Measurements from ENCODE around the gene BMP6. TPM values are rescaled to one million over a fixed set of nuclear protein-coding genes. Genes with fewer than 3 reads are reported as not detected.

Gene BMP6
- total and polyA plus RNA-seq, 2 experiments from 2014 or later, result 0.84 to 2.8 TPM

DNA sequence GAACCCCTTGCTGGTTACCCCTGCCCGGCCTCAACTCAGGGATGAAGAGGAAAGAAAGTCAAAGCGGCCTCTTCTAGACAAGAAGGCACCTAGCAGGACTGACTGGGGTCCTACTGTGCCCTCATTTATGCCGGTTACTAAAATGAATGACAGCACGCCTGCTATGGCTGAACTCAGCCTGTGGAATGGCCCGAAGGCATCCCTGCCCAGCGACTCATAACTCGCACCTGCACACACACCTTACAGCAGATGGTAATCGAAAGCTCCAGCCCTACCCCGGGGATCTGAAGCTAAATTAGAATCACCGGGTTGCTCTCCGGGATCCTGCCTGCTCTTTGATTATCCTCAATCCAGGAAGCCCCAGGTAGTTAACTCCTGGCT lies 185.4 kb downstream of the BMP6 start:
- Histone ChIP-seq H2AFZ (peak overlapping the region; percentile 99), H3K27ac (ENCODE audit: low read depth) (no peak overlapping the region), H3K4me1 (ENCODE audit: insufficient read depth) (peaks cover 14% of the 10 kb centered on the region; the same call in 1 of the 2 replicates), H3K27me3 (ENCODE audit: insufficient read depth) (peaks cover 9% of the 10 kb centered on the region; the same call in 1 of the 2 replicates), H4K20me1 (replicated peaks; ENCODE audit: insufficient read depth) (peaks cover 19% of the 10 kb centered on the region), H3K79me2 (replicated peaks; ENCODE audit: insufficient read depth) (peaks cover 34% of the 10 kb centered on the region), H3K36me3 (ENCODE audit: insufficient read depth) (no peaks in the 10 kb centered on the region), H3K9me2 (ENCODE audit: insufficient read depth) (no peaks in the 10 kb centered on the region), H3K4me3 (peak overlapping the region; percentile 80), H3F3A (replicated peaks; ENCODE audit: low read depth) (peaks cover 10% of the 10 kb centered on the region; the same call in 1 of the 2 replicates), H3K4me2 (peak overlapping the region; percentile 91)
- Mint-ChIP-seq H3K9me3 (no peaks in the 10 kb centered on the region), H3K36me3 (ENCODE audit: low read depth) (0 out of 3 replicates have a peak, but pooled peaks cover 3% of the 10 kb centered on the region), H3K27me3 (ENCODE audit: insufficient read depth, low read depth, poor library complexity) (no peaks in the 10 kb centered on the region), H3K27ac (no peak overlapping the region), H3K4me1 (peaks cover 8% of the 10 kb centered on the region), H3K4me3 (no peak overlapping the region)
- no peak for TF ChIP-seq POLR2AphosphoS5 (IDR thresholded peaks at IDR 0.05; ENCODE audit: low read depth)
- ATAC-seq, result peak; percentile 2; the same call in 1 of the 3 replicates
- DNase-seq (ENCODE audit: low spot score), result peak; percentile 25

- Mint-ChIP-seq H3K36me3 (ENCODE audit: low read depth) (0 out of 3 replicates have a peak, but pooled peaks cover 3% of the 10 kb centered on the region), H3K27me3 (ENCODE audit: insufficient read depth, low read depth, poor library complexity) (no peaks in the 10 kb centered on the region), H3K4me3 (no peak overlapping the region), H3K27ac (no peak overlapping the region), H3K9me3 (no peaks in the 10 kb centered on the region), H3K4me1 (peaks cover 8% of the 10 kb centered on the region)
- no peak for DNase-seq (ENCODE audit: low spot score)
- no peaks in the 10 kb centered on the region for H3K9me2 ChIP-seq (ENCODE audit: insufficient read depth)
- no peak overlapping the region for H3K4me3 ChIP-seq
- peaks cover 27% of the 10 kb centered on the region for H3K79me2 ChIP-seq (replicated peaks; ENCODE audit: insufficient read depth)
- H3K27me3 ChIP-seq (ENCODE audit: insufficient read depth), result peaks cover 9% of the 10 kb centered on the region; the same call in 1 of the 2 replicates
- H3K4me2 ChIP-seq, result peak overlapping the region; percentile 91; the same call in 1 of the 2 replicates
- peaks cover 14% of the 10 kb centered on the region; the same call in 1 of the 2 replicates for H3K4me1 ChIP-seq (ENCODE audit: insufficient read depth)
- peaks cover 10% of the 10 kb centered on the region; the same call in 1 of the 2 replicates for H3F3A ChIP-seq (replicated peaks; ENCODE audit: low read depth)
- TF ChIP-seq JUNB (IDR thresholded peaks at IDR 0.05; ENCODE audit: unreplicated experiment) (no peak), CTCF (conservative IDR thresholded peaks at IDR 0.05; ENCODE audit: low read depth in 2 of 2) (no peak), EZH2phosphoT487 (IDR thresholded peaks at IDR 0.05; ENCODE audit: unreplicated experiment) (no peak), POLR2AphosphoS5 (IDR thresholded peaks at IDR 0.05; ENCODE audit: low read depth) (no peak), ZNF114 (CRISPR knock-in tag; IDR thresholded peaks at IDR 0.05) (no peak), EZH2 (IDR thresholded peaks at IDR 0.05; ENCODE audit: low read depth, unreplicated experiment) (no peak), STAT1 (IDR thresholded peaks at IDR 0.05; ENCODE audit: unreplicated experiment) (no peak), CREB1 (CRISPR knock-in tag; IDR thresholded peaks at IDR 0.05; ENCODE audit: low read depth) (no peak)
- TF ChIP-seq, protein P1, sequence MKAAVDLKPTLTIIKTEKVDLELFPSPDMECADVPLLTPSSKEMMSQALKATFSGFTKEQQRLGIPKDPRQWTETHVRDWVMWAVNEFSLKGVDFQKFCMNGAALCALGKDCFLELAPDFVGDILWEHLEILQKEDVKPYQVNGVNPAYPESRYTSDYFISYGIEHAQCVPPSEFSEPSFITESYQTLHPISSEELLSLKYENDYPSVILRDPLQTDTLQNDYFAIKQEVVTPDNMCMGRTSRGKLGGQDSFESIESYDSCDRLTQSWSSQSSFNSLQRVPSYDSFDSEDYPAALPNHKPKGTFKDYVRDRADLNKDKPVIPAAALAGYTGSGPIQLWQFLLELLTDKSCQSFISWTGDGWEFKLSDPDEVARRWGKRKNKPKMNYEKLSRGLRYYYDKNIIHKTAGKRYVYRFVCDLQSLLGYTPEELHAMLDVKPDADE (IDR thresholded peaks at IDR 0.05), result no peak
- no peak overlapping the region for H3K27ac ChIP-seq (ENCODE audit: low read depth)
- H3K36me3 ChIP-seq (ENCODE audit: insufficient read depth), result no peaks in the 10 kb centered on the region
- H4K20me1 ChIP-seq (replicated peaks; ENCODE audit: insufficient read depth), result peaks cover 15% of the 10 kb centered on the region; the same call in 1 of the 2 replicates
- ATAC-seq, result no peak
- H2AFZ ChIP-seq, result no peak overlapping the region
These were observed 186.1 kb downstream of the BMP6 start for GRCh38 chr6:7912024-7912423.
